ENCODE measurements around the gene ANO6. TPM values are rescaled to one million over a fixed set of nuclear protein-coding genes. Genes with fewer than 3 reads are reported as not detected.
"Not testable (repeated sequence)": the region's sequence is repeated elsewhere in the genome, so short reads cannot be mapped to it uniquely, and the experiment has no call there.

Gene ANO6
- total RNA-seq, 1 donor from 2014 or later, result 35.0 TPM

GRCh38 chr12:45256721-45257120, 40.8 kb downstream of the ANO6 start:
- Mint-ChIP-seq H3K4me3 (no peak overlapping the region), H3K36me3 (peaks cover 7% of the 10 kb centered on the region), H3K27ac (no peak overlapping the region), H3K4me1 (ENCODE audit: unreplicated experiment) (peaks cover 45% of the 10 kb centered on the region), H3K27me3 (no peaks in the 10 kb centered on the region), H3K9me3 (no peaks in the 10 kb centered on the region)
- no peak for DNase-seq (ENCODE audit: extremely low spot score, unreplicated experiment)
- TF ChIP-seq CTCF (conservative IDR thresholded peaks at IDR 0.05), result no peak

GRCh38 chr12:45257185-45257930, 41.5 kb downstream of the ANO6 start:
- Mint-ChIP-seq H3K4me1 (ENCODE audit: unreplicated experiment) (peaks cover 45% of the 10 kb centered on the region), H3K27ac (no peak overlapping the region), H3K27me3 (no peaks in the 10 kb centered on the region), H3K9me3 (no peaks in the 10 kb centered on the region), H3K36me3 (peaks cover 7% of the 10 kb centered on the region), H3K4me3 (no peak overlapping the region)
- no peak for DNase-seq (ENCODE audit: extremely low spot score, unreplicated experiment)
- TF ChIP-seq CTCF (conservative IDR thresholded peaks at IDR 0.05), result no peak

- H3K27me3 Mint-ChIP-seq, result no peaks in the 10 kb centered on the region
- no peaks in the 10 kb centered on the region for H3K9me3 Mint-ChIP-seq
- peak overlapping the region; percentile 83 for H3K27ac Mint-ChIP-seq
- H3K4me3 Mint-ChIP-seq, result peak overlapping the region; percentile 61
- no peak for DNase-seq (ENCODE audit: extremely low spot score, unreplicated experiment)
- no peak for TF ChIP-seq CTCF (conservative IDR thresholded peaks at IDR 0.05)
- peaks cover 4% of the 10 kb centered on the region for H3K36me3 Mint-ChIP-seq
- peaks cover 54% of the 10 kb centered on the region for H3K4me1 Mint-ChIP-seq (ENCODE audit: unreplicated experiment)
Observed at GRCh38 chr12:45259675-45260074, 43.8 kb downstream of the ANO6 start.

GRCh38 chr12:45260104-45260815, 44.4 kb downstream of the ANO6 start:
- Mint-ChIP-seq H3K4me1 (ENCODE audit: unreplicated experiment) (peaks cover 54% of the 10 kb centered on the region), H3K36me3 (peaks cover 4% of the 10 kb centered on the region), H3K4me3 (peak overlapping the region; percentile 61), H3K9me3 (no peaks in the 10 kb centered on the region), H3K27ac (peak overlapping the region; percentile 83), H3K27me3 (no peaks in the 10 kb centered on the region)
- no peak for TF ChIP-seq CTCF (conservative IDR thresholded peaks at IDR 0.05)
- DNase-seq (ENCODE audit: extremely low spot score, unreplicated experiment), result no peak

- TF ChIP-seq CTCF (conservative IDR thresholded peaks at IDR 0.05), result no peak
- no peak for DNase-seq (ENCODE audit: extremely low spot score, unreplicated experiment)
- Mint-ChIP-seq H3K4me3 (no peak overlapping the region), H3K9me3 (no peaks in the 10 kb centered on the region), H3K36me3 (peaks cover 4% of the 10 kb centered on the region), H3K4me1 (ENCODE audit: unreplicated experiment) (peaks cover 54% of the 10 kb centered on the region), H3K27ac (peak overlapping the region; percentile 8), H3K27me3 (no peaks in the 10 kb centered on the region)
Observed at GRCh38 chr12:45260854-45261253, 45.0 kb downstream of the ANO6 start.

- H3K27ac Mint-ChIP-seq; H3K9me3 Mint-ChIP-seq; H3K27me3 Mint-ChIP-seq; H3K36me3 Mint-ChIP-seq; H3K4me3 Mint-ChIP-seq; DNase-seq (ENCODE audit: extremely low spot score, unreplicated experiment): not testable (repeated sequence)
- H3K4me1 Mint-ChIP-seq (ENCODE audit: unreplicated experiment), result peaks cover 53% of the 10 kb centered on the region
Observed at GRCh38 chr12:45262185-45262584, 46.3 kb downstream of the ANO6 start.
